Smooth muscle cell (in vitro differentiated cells): Measurements from ENCODE around the gene ARSB. TPM values are rescaled to one million over a fixed set of nuclear protein-coding genes. Genes with fewer than 3 reads are reported as not detected.

Experiments
- DNase-seq: peaks from one replicate; lab custom pipeline; 2025; ENCODE audit not compliant: unreplicated experiment; lab: John Stamatoyannopoulos, UW
- H2AFZ ChIP-seq: fragments of 200-600 bp; sonication (generic); 2 replicates; pipeline ENCODE4 v1.6.0; 2016; ENCODE audit warnings: antibody characterized with exemption, low read depth, mild to moderate bottlenecking
- H3F3A ChIP-seq: fragments of 200-600 bp; sonication (generic); 2 replicates; pipeline ENCODE4 v1.6.0; 2017; ENCODE audit warnings: antibody characterized with exemption, low read depth
- H3K27ac ChIP-seq: fragments of 200-600 bp; sonication (generic); 2 replicates; pipeline ENCODE4 v1.5.1; 2016; ENCODE audit warnings: low read depth, mild to moderate bottlenecking
- H3K27me3 ChIP-seq: fragments of 200-600 bp; sonication (generic); 2 replicates; pipeline ENCODE4 v1.6.1; 2016; ENCODE audit warnings: low read depth, mild to moderate bottlenecking
- H3K36me3 ChIP-seq: fragments of 200-600 bp; sonication (generic); 2 replicates; pipeline ENCODE4 v1.5.1; 2016; ENCODE audit warnings: low read depth
- H3K4me1 ChIP-seq: fragments of 200-600 bp; sonication (generic); 2 replicates; pipeline ENCODE4 v1.5.1; 2016; ENCODE audit warnings: low read depth
- H3K4me2 ChIP-seq: fragments of 200-600 bp; sonication (generic); 2 replicates; pipeline ENCODE4 v1.6.0; 2016; ENCODE audit warnings: mild to moderate bottlenecking
- H3K4me3 ChIP-seq: fragments of 200-600 bp; sonication (generic); 2 replicates; pipeline ENCODE4 v1.5.1; 2016; ENCODE audit warnings: mild to moderate bottlenecking
- H3K79me2 ChIP-seq: fragments of 200-600 bp; sonication (generic); 2 replicates; pipeline ENCODE4 v1.6.0; 2016; ENCODE audit warnings: low read depth, mild to moderate bottlenecking
- H3K9ac ChIP-seq: fragments of 200-600 bp; sonication (generic); 2 replicates; pipeline ENCODE4 v1.6.0; 2016; ENCODE audit warnings: low read depth
- H3K9me3 ChIP-seq: fragments of 200-600 bp; sonication (generic); replicated peaks from 2 replicates; pipeline ENCODE4 v1.5.1; 2016; ENCODE audit warnings: low read depth
- H4K20me1 ChIP-seq: fragments of 200-600 bp; sonication (generic); 2 replicates; pipeline ENCODE4 v1.6.0; 2016; ENCODE audit warnings: low read depth
- CTCF ChIP-seq: fragments of 200-600 bp; sonication (generic); IDR thresholded peaks from 2 replicates; pipeline ENCODE4 v1.5.1; 2017; ENCODE audit warnings: borderline replicate concordance, mild to moderate bottlenecking, antibody characterized with exemption; ENCODE audit not compliant: insufficient read depth, poor library complexity, severe bottlenecking
- WGBS: methylation state at CpG from one replicate; pipeline ENCODE4 v1.1.7; 2016; ENCODE audit warnings: low lambda C conversion rate; 5-methylcytosine and 5-hydroxymethylcytosine counted together
- polyA plus RNA-seq: library from polyadenylated mRNA; unstranded; fragments of >200 nt; fragmentation: Nextera tagmentation; extraction: Ambion mirVana; gene quantifications from 2 replicates; pipeline ENCODE4 v1.2.1, GENCODE V29; 2016
- small RNA-seq: library from RNA; depleted of rRNA; stranded (forward); fragments of <200 nt; gene quantifications from one replicate; pipeline ENCODE3, GENCODE V24; 2014
- total RNA-seq: library from RNA; depleted of rRNA; stranded (reverse); fragments of >200 nt; gene quantifications from 2 replicates; pipeline ENCODE4 v1.2.3, GENCODE V29; 2014

Gene ARSB
- total and polyA plus RNA-seq, 2 experiments from 2014 or later: 17.5 to 23.2 TPM

DNA sequence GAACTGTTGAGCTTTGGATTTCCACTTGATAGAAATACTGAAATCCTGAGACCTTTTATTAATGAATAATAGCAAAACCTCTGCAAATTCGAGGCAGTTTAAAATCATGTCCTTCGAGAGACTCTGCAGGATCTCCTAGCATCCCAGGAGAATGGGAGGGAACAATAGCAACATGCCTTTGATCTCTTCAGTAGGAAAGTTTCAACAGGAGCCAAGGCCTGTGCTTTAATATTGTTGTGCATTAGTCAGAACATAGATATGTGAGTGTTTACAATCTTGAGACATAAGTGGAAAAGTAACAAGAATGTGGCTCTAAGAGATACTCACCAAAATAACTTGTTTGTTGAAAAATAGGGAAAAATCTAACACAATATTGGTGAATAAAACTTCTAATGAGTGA, 253.2 kb downstream of the ARSB start:
- H3K9me3 ChIP-seq: no peaks in the 10 kb centered on the region
- H3K27me3 ChIP-seq: no peaks in the 10 kb centered on the region
- no peak overlapping the region for H2AFZ ChIP-seq
- no peaks in the 10 kb centered on the region for H3F3A ChIP-seq
- H3K79me2 ChIP-seq: no peaks in the 10 kb centered on the region
- H3K4me3 ChIP-seq: no peak overlapping the region
- no peak overlapping the region for H3K27ac ChIP-seq
- no peak for TF ChIP-seq CTCF
- no peaks in the 10 kb centered on the region for H4K20me1 ChIP-seq
- H3K4me2 ChIP-seq: no peak overlapping the region
- 46% methylated on average over 2 of the region's 2 CpGs for WGBS
- H3K4me1 ChIP-seq: peaks cover 8% of the 10 kb centered on the region
- DNase-seq: no peak
- no peak overlapping the region for H3K9ac ChIP-seq
- no peaks in the 10 kb centered on the region for H3K36me3 ChIP-seq

DNA sequence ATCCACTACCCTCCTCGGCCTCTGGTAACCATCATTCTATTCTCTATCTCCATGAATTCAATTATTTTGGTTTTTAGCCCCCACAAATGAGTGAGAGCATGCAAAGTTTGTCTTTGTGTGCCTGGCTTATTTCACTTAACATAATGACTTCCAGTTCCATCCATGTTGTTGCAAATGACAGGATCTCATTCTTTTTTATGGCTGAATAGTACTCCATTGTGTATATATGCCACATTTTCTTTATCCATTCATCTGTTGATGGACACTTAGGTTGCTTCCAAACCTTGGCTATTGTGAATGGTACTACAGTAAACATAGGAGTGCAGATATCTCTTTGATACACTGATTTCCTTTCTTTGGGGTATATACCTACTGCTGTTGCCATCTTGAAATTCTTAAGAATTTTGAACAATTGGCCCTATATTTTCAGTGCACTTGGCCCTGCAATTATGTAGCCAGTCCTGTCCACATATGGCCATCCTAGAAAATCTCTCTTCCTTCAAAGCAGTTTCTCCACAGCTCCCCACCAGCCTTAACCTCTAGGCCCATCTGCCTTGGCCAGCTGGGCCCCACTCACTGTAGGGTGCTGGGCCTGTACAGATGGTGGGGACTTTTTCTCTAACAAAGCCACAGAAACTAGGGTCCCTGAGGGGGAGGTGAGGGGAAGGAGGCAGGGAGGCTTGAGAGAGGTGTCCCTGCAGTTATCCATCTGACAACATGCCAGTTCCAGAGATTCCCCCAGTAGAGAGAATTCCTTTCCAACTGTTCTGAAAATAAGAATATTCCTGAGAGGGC, 254.6 kb downstream of the ARSB start:
- Histone ChIP-seq H3F3A (no peaks in the 10 kb centered on the region), H4K20me1 (no peaks in the 10 kb centered on the region), H3K79me2 (no peaks in the 10 kb centered on the region), H3K4me2 (no peak overlapping the region), H3K27me3 (no peaks in the 10 kb centered on the region), H2AFZ (no peak overlapping the region), H3K4me3 (no peak overlapping the region), H3K36me3 (no peaks in the 10 kb centered on the region), H3K4me1 (peaks cover 8% of the 10 kb centered on the region), H3K9ac (no peak overlapping the region), H3K27ac (no peak overlapping the region), H3K9me3 (no peaks in the 10 kb centered on the region)
- WGBS: 100% methylated on average over 1 of the region's 1 CpG
- no peak for TF ChIP-seq CTCF
- DNase-seq: no peak

DNA sequence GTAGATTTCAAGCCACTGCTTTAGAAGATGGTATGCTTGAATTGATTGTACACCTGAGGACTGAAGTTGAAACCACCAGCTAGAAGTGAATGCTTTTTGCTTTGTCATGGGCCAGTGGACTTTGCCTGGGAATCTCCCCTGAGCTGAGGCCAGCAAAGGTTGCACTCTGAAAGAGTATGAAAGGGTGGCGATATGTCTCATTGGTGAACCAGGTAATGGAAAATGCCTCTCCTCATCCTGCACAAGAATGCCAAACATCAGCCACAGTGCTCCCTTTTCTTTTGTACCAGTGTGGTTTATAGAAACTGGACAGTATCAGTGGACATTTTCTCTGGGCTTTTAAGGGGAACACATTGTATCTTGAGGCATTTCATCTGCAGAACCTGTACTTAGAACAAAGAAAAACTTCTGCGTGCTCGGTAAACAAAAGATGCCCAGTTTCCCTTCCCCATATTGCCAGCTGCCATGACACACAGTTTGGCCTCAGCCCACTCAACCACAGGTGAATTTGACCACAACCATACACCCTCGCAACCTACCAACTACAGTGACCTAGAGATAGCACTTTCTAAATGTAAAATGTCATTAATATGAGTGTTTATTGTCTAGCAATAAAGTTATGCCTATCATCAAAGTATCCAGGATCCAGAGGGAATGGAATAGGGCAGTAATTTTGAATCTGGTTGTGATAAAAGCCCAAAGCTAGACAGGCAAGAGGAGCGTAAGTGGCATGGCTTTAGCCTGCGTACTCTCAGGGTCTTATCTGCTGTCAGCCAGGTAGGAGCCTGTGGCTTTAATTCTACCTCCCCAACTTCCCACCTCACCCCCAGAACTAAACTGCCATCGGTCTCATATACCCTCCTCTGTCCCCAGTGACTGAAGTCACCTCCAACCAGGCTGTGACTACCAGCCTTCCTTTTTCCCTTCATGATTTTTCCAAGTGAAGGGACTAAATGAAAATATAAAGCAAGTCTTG, 257.0 kb downstream of the ARSB start:
- H3K27ac ChIP-seq: no peak overlapping the region
- no peaks in the 10 kb centered on the region for H3K27me3 ChIP-seq
- no peak overlapping the region for H3K4me2 ChIP-seq
- no peak overlapping the region for H2AFZ ChIP-seq
- TF ChIP-seq CTCF: no peak
- no peak overlapping the region for H3K4me3 ChIP-seq
- H3K79me2 ChIP-seq: no peaks in the 10 kb centered on the region
- no peaks in the 10 kb centered on the region for H3F3A ChIP-seq
- H3K36me3 ChIP-seq: no peaks in the 10 kb centered on the region
- DNase-seq: no peak
- WGBS: 90% methylated on average over 7 of the region's 7 CpGs
- H3K4me1 ChIP-seq: peaks cover 8% of the 10 kb centered on the region
- H4K20me1 ChIP-seq: no peaks in the 10 kb centered on the region
- no peak overlapping the region for H3K9ac ChIP-seq
- H3K9me3 ChIP-seq: no peaks in the 10 kb centered on the region

Small RNAs within 50 kb of the gene (small RNA-seq; reads per million reads assigned to genes)
- not detected for gene AC025755.1

Other genes with a start within 250 kb of the ARSB start
- gene DMGDH, start 84.4 kb upstream of the ARSB start, total RNA-seq: 0.04 TPM in 1 of 2 replicates, not detected in the other
- gene DMGDH, start 84.4 kb upstream of the ARSB start, polyA plus RNA-seq: 0.07 TPM in 1 of 2 replicates, not detected in the other
- not detected in 2 replicates for gene BHMT2, start 84.5 kb upstream of the ARSB start, total RNA-seq
- gene BHMT2, start 84.5 kb upstream of the ARSB start, polyA plus RNA-seq: not detected in 2 replicates
- gene BHMT, start 126.5 kb upstream of the ARSB start, total RNA-seq: not detected in 2 replicates
- gene BHMT, start 126.5 kb upstream of the ARSB start, polyA plus RNA-seq: not detected in 2 replicates